Measurements from ENCODE around the gene FHIT.
"Not testable (repeated sequence)": the region's sequence is repeated elsewhere in the genome, so short reads cannot be mapped to it uniquely, and the experiment has no call there.

The FHIT gene

GRCh38 chr3:60673123-60673522 is 578.1 kb downstream of the FHIT start:
- no peak for TF ChIP-seq CTCF (IDR thresholded peaks at IDR 0.05; ENCODE audit: insufficient read depth, missing control alignments)
- DNase-seq (ENCODE audit: insufficient read length, low spot score) (no peak), FAIRE-seq (no peak)

GRCh38 chr3:60672337-60672736 is 578.9 kb downstream of the FHIT start:
- FAIRE-seq; DNase-seq (ENCODE audit: insufficient read length, low spot score): not testable (repeated sequence)

GRCh38 chr3:60669636-60670035 is 581.6 kb downstream of the FHIT start:
- no peak for TF ChIP-seq CTCF (IDR thresholded peaks at IDR 0.05; ENCODE audit: insufficient read depth, missing control alignments)
- FAIRE-seq (no peak), DNase-seq (ENCODE audit: insufficient read length, low spot score) (no peak)

- FAIRE-seq = no peak
These were observed 591.2 kb downstream of the FHIT start for GRCh38 chr3:60660026-60660425.

GRCh38 chr3:60659098-60659497 is 592.2 kb downstream of the FHIT start:
- no peak for TF ChIP-seq CTCF (IDR thresholded peaks at IDR 0.05; ENCODE audit: insufficient read depth, missing control alignments)
- DNase-seq (ENCODE audit: insufficient read length, low spot score) = no peak
- no peak for FAIRE-seq

More at GRCh38 chr3:60660026-60660425, 591.2 kb downstream of the FHIT start:
- DNase-seq (ENCODE audit: insufficient read length, low spot score) = no peak
- no peak for TF ChIP-seq CTCF (IDR thresholded peaks at IDR 0.05; ENCODE audit: insufficient read depth, missing control alignments)

- FAIRE-seq (no peak), DNase-seq (ENCODE audit: insufficient read length, low spot score) (no peak)
- no peak for TF ChIP-seq CTCF (IDR thresholded peaks at IDR 0.05; ENCODE audit: insufficient read depth, missing control alignments)
These were observed 593.3 kb downstream of the FHIT start for GRCh38 chr3:60657972-60658371.

- TF ChIP-seq CTCF (IDR thresholded peaks at IDR 0.05; ENCODE audit: insufficient read depth, missing control alignments) = no peak
- FAIRE-seq (no peak), DNase-seq (ENCODE audit: insufficient read length, low spot score) (no peak)
These were observed 598.4 kb downstream of the FHIT start for GRCh38 chr3:60652829-60653228.

- no peak for TF ChIP-seq CTCF (IDR thresholded peaks at IDR 0.05; ENCODE audit: insufficient read depth, missing control alignments)
- DNase-seq (ENCODE audit: insufficient read length, low spot score) (no peak), FAIRE-seq (no peak)
These were observed 599.5 kb downstream of the FHIT start for GRCh38 chr3:60651799-60652198.

Data from D721Med (cell line).